Upper lobe of left lung (tissue), 6 donors: Measurements from ENCODE around the gene RGS11. TPM values are rescaled to one million over a fixed set of nuclear protein-coding genes. Genes with fewer than 3 reads are reported as not detected.

Experiments used
- ATAC-seq, 2 donors: fragments of 200-7000 bp; cut with Tn5 transposase; one replicate each; pipeline ENCODE4 v1.9.1; 2022; ENCODE audit warnings: mild to moderate bottlenecking in 2 of 2, moderate library complexity in 2 of 2; ENCODE audit not compliant: low FRiP score in 2 of 2
- DNase-seq, 2 donors: peaks; one replicate each; pipeline ENCODE4 v3.0.0-alpha.2; 2019 to 2020
- H3K27ac ChIP-seq, 4 donors: fragments of 200-600 bp; sonication (generic); one replicate each; pipeline ENCODE4 v1.5.1; 2016 to 2019
- H3K27me3 ChIP-seq, 4 donors: fragments of 200-600 bp; sonication (generic); one replicate each; pipeline ENCODE4 v1.5.1; 2017 to 2019
- H3K36me3 ChIP-seq, 4 donors: fragments of 200-600 bp; sonication (generic); one replicate each; pipeline ENCODE4 v1.5.1; 2016 to 2019
- H3K4me1 ChIP-seq, 4 donors: fragments of 200-600 bp; sonication (generic); one replicate each; pipeline ENCODE4 v1.5.1; 2018 to 2019
- H3K4me3 ChIP-seq, 4 donors: fragments of 200-600 bp; sonication (generic); one replicate each; pipeline ENCODE4 v1.5.1; 2017 to 2019; ENCODE audit warnings: mild to moderate bottlenecking in 2 of 4, moderate library complexity in 1 of 4
- H3K9me3 ChIP-seq, 4 donors: fragments of 200-600 bp; sonication (generic); one replicate each; pipeline ENCODE4 v1.5.1; 2018 to 2019
- CTCF ChIP-seq, 6 experiments: fragments of 450-650 bp in 4 of 6; fragments of 200-600 bp in 2 of 6; sonication (generic) in 2 of 6; IDR thresholded peaks; one replicate each; pipeline ENCODE4 v1.5.1; 2016 to 2019; ENCODE audit warnings: antibody characterized with exemption in 6 of 6
- EP300 ChIP-seq, 4 donors: sonication (generic); formaldehyde crosslinking; IDR thresholded peaks; one replicate each; pipeline ENCODE4 v1.5.1; 2017; ENCODE audit warnings: antibody characterized with exemption in 4 of 4, control low read depth in 2 of 4
- POLR2A ChIP-seq, 4 donors: fragments of 450-650 bp; IDR thresholded peaks; one replicate each; pipeline ENCODE4 v1.5.1; 2016 to 2017; ENCODE audit warnings: antibody characterized with exemption in 4 of 4, mild to moderate bottlenecking in 2 of 4
- POLR2AphosphoS5 ChIP-seq, 2 donors: sonication (generic); formaldehyde crosslinking; IDR thresholded peaks; one replicate each; pipeline ENCODE4 v1.5.1; 2017; ENCODE audit warnings: antibody characterized with exemption in 2 of 2
- WGBS, 2 donors: methylation state at CpG; one replicate each; pipeline ENCODE4 v1.1.5; 2017 to 2018; 5-methylcytosine and 5-hydroxymethylcytosine counted together
- total RNA-seq, 6 donors: library from RNA; depleted of rRNA in 4 of 6; stranded (reverse); fragments of >200 nt in 4 of 6; gene quantifications; one replicate each; pipeline versions ENCODE4 v1.1.0 to v1.2.1, GENCODE V29; 2016 to 2021
- donor health status: DM: no; HTN: no; CAD: no; lungs with moderate emphysema.
- donor health status: DM: no; HTN: yes; CAD: no; lungs with severe emphysema.

The RGS11 gene
- total RNA-seq, 6 donors from 2014 or later, result 1.9 to 16.8 (median 5.5) TPM

DNA sequence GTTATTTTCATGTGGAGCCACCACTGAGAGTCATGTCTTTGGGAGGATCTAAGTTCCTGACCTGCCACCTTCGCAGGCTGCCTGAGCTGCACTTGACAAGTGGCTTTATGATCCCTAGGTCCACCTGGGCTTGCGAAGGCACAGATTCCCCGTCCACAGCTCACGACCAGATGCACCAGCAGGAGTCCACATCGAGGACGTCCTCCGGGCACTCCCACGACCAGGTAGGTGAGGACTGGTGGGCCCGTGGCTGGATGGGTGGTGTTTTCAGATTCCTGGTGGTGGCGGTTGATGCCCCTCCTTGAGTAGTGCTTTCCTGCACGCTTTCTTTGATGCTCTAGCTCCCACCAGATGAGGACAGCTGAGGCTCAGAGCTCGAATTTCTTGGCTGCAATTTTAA lies 26.3 kb downstream of the RGS11 start:
- ATAC-seq (no peak), DNase-seq (no peak)
- Histone ChIP-seq H3K4me1 (peaks cover 0 to 8% (median 0%) of the 10 kb centered on the region in 4 donors), H3K36me3 (peaks cover 0 to 26% (median 6%) of the 10 kb centered on the region in 4 donors), H3K4me3 (no peak overlapping the region), H3K27me3 (no peaks in the 10 kb centered on the region), H3K27ac (no peak overlapping the region), H3K9me3 (no peaks in the 10 kb centered on the region)
- no peak for TF ChIP-seq EP300 (IDR thresholded peaks at IDR 0.05)
- TF ChIP-seq POLR2A (IDR thresholded peaks at IDR 0.05), result no peak
- no peak for TF ChIP-seq POLR2AphosphoS5 (IDR thresholded peaks at IDR 0.05)
- TF ChIP-seq CTCF (IDR thresholded peaks at IDR 0.05), result no peak
- 88 to 93% methylated on average over 11 to 12 of the region's 12 CpGs for WGBS, 2 donors

- Histone ChIP-seq H3K27me3 (no peaks in the 10 kb centered on the region), H3K36me3 (peaks cover 0 to 18% (median 6%) of the 10 kb centered on the region in 4 donors), H3K9me3 (no peaks in the 10 kb centered on the region), H3K4me1 (peaks cover 0 to 2% (median 0%) of the 10 kb centered on the region in 4 donors), H3K4me3 (no peak overlapping the region), H3K27ac (no peak overlapping the region)
- TF ChIP-seq CTCF (IDR thresholded peaks at IDR 0.05), result no peak
- TF ChIP-seq POLR2AphosphoS5 (IDR thresholded peaks at IDR 0.05), result no peak
- TF ChIP-seq EP300 (IDR thresholded peaks at IDR 0.05), result no peak
- DNase-seq, result no peak
- no peak for ATAC-seq
- WGBS, 2 donors, result 93 to 95% methylated on average over 12 of the region's 12 CpGs
Measured at GRCh38 chr16:247027-247426, 28.7 kb downstream of the RGS11 start.

DNA sequence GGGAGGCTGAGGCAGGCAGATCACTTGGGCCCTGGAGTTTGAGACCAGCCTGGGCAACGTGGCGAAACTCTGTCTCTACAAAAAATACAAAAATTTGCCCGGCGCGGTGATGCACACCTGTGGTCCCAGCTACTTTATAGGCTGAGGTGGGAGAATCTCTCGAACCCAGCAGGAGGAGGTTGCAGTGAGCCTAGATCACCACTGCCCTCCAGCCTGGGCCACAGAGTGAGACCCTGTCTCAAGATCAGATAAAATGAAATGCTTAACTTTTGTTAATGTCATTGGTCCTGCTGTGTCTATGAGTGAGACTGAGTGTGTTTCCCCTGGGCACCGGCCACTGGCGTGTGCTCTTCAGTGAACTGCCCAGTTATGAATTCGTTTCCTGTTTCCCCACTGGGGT lies 30.6 kb downstream of the RGS11 start:
- Histone ChIP-seq H3K36me3 (peaks cover 0 to 6% (median 0%) of the 10 kb centered on the region in 4 donors), H3K4me3 (no peak overlapping the region), H3K4me1 (peaks cover 0 to 18% (median 0%) of the 10 kb centered on the region in 4 donors), H3K9me3 (no peaks in the 10 kb centered on the region), H3K27me3 (no peaks in the 10 kb centered on the region), H3K27ac (no peak overlapping the region)
- DNase-seq (no peak), ATAC-seq (no peak)
- TF ChIP-seq POLR2A (IDR thresholded peaks at IDR 0.05) (no peak), POLR2AphosphoS5 (IDR thresholded peaks at IDR 0.05) (no peak), EP300 (IDR thresholded peaks at IDR 0.05) (no peak), CTCF (IDR thresholded peaks at IDR 0.05) (no peak)
- 89 to 91% methylated on average over 9 of the region's 9 CpGs for WGBS, 2 donors

DNA sequence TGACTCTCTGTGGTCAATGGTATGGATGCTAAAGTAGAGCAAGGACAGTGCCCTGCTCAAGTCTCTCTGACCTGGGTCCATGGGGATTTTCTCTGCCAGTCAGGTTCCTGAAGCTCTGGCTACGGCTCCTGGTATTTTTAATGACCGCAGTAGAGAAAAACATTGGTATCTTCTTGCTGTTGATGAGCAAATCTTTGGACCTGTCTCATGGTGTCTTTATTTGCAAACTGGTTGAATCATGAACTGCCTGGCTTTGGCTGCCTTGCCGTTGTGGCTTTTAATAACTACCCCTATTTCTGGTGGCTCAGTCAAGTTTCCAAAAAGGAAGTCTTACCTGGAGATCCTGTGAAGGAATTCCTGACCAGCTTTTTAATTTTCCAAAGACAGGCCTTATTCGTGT lies 32.4 kb downstream of the RGS11 start:
- 92 to 97% methylated on average over 4 of the region's 4 CpGs for WGBS, 2 donors
- Histone ChIP-seq H3K9me3 (no peaks in the 10 kb centered on the region), H3K27ac (no peak overlapping the region), H3K27me3 (no peaks in the 10 kb centered on the region), H3K4me1 (peaks cover 0 to 24% (median 0%) of the 10 kb centered on the region in 4 donors), H3K36me3 (no peaks in the 10 kb centered on the region), H3K4me3 (no peak overlapping the region)
- no peak for DNase-seq
- ATAC-seq, result no peak
- TF ChIP-seq CTCF (IDR thresholded peaks at IDR 0.05), result no peak

- 85 to 87% methylated on average over 10 of the region's 10 CpGs for WGBS, 2 donors
- peaks cover 0 to 24% (median 0%) of the 10 kb centered on the region in 4 donors for H3K4me1 ChIP-seq
- TF ChIP-seq EP300 (IDR thresholded peaks at IDR 0.05) (no peak), POLR2AphosphoS5 (IDR thresholded peaks at IDR 0.05) (no peak)
- H3K36me3 ChIP-seq, result no peaks in the 10 kb centered on the region
- no peak overlapping the region for H3K27ac ChIP-seq
- H3K4me3 ChIP-seq, result no peak overlapping the region
- ATAC-seq, result no peak
- DNase-seq, result no peak
- H3K9me3 ChIP-seq, result no peaks in the 10 kb centered on the region
- no peaks in the 10 kb centered on the region for H3K27me3 ChIP-seq
Measured at GRCh38 chr16:242281-242680, 33.5 kb downstream of the RGS11 start.
